ENCODE data around the gene BIRC7. TPM values are rescaled to one million over a fixed set of nuclear protein-coding genes. Genes with fewer than 3 reads are reported as not detected.
A peak's percentile ranks its signal among the peaks of the same experiment; 100 is the strongest.

Gene BIRC7
- total and polyA plus RNA-seq, 2 of the 4 experiments (the other 2 are of a cell fraction), result not detected

DNA sequence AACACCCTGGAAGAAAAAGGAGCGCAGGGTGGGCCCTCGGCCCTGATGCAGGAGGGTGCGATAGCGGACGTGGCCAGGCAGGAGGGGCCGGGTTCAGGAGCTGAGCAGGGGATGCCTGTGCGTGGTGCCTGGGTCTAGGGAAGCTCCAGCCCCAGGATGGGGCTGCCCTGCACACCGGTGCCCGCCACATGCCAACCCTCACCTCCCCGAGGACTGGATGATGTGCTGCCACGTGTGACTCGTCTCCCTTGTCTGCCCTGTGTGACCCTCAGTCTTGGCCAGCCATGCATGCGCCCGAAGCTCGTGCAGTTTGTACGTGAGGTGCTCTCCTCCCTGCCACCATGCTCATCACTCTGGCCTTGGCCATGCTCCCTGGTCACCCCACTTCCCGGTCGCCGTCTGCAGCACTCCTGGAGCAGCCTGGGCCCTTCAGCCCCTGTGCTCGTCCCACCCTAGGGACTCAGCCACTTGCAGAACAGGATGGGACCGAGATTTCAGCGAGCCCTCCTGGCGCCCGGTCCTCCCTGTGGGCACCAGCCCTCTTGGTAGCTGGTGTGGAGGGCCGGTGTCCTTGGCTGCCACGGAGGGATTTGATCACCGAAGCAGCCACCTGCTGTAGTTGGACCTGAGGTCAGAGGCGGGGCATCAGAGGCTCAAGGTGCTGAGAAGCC is 53.0 kb downstream of the BIRC7 start:
- CTCF ChIA-PET, result no interaction called here
- no peak overlapping the region for H3K9ac ChIP-seq (ENCODE audit: low read depth, low read length)
- no peaks in the 10 kb centered on the region for H3K4me1 ChIP-seq (ENCODE audit: control insufficient read depth, insufficient read depth, low read length)
- H4K20me1 ChIP-seq (ENCODE audit: insufficient read depth, low read length), result peaks cover 59% of the 10 kb centered on the region
- no peak overlapping the region for H4K91ac ChIP-seq (ENCODE audit: insufficient read depth, low read depth, low read length)
- no peak overlapping the region for H3K23ac ChIP-seq (ENCODE audit: low read depth, low read length)
- intact Hi-C loops (cut with micrococcal nuclease), result no loop called here
- H2BK5ac ChIP-seq (ENCODE audit: low read depth, low read length, poor library complexity, severe bottlenecking), result no peak overlapping the region
- H3K9me1 ChIP-seq (ENCODE audit: insufficient read depth, low read length), result no peaks in the 10 kb centered on the region
- no peak overlapping the region for H3K56ac ChIP-seq (ENCODE audit: extremely low read depth, insufficient read depth, low read length)
- H2AK9ac ChIP-seq (replicated peaks; ENCODE audit: low read depth, low read length, poor library complexity), result peak overlapping the region; percentile 50
- H3K4ac ChIP-seq (ENCODE audit: low read depth, low read length), result no peak overlapping the region
- no peaks in the 10 kb centered on the region for H3K27me3 ChIP-seq (ENCODE audit: control insufficient read depth, insufficient read depth, low read length)
- H3K9me3 ChIP-seq (ENCODE audit: control insufficient read depth, insufficient read depth, low read length), result no peaks in the 10 kb centered on the region
- POLR2A ChIA-PET (ENCODE audit: unreplicated experiment), result no interaction called here
- WGBS, 2 experiments (ENCODE audit: extremely low coverage in 2 of 2, insufficient read length in 1 of 2), result 97% methylated on average over 17 of the region's 28 CpGs; no CpG with 5 or more reads in 1 of the 2 experiments
- ATAC-seq (ENCODE audit: low read depth) (no peak), DNase-seq (no peak)
- H4K5ac ChIP-seq (ENCODE audit: low read depth, low read length), result no peak overlapping the region
- no peak overlapping the region for H3K4me3 ChIP-seq (ENCODE audit: insufficient read depth, low read depth, low read length)
- peaks cover 0 to 17% of the 10 kb centered on the region in 2 experiments; a peak in 1 of 4 replicates for H3K79me1 ChIP-seq (ENCODE audit: low read depth in 1 of 2, low read length in 2 of 2)
- H3K14ac ChIP-seq (replicated peaks; ENCODE audit: low read depth, low read length), result no peak overlapping the region
- no peak overlapping the region for H3K4me2 ChIP-seq (ENCODE audit: low read depth, low read length)
- dilution Hi-C loops (cut with HindIII; ENCODE audit: low sequenced_read_pairs, unreplicated experiment), result no loop called here
- H2BK20ac ChIP-seq (ENCODE audit: low read depth, low read length), result no peak overlapping the region
- H2BK15ac ChIP-seq (ENCODE audit: low read depth, low read length), result no peak overlapping the region
- TF ChIP-seq, protein P1, sequence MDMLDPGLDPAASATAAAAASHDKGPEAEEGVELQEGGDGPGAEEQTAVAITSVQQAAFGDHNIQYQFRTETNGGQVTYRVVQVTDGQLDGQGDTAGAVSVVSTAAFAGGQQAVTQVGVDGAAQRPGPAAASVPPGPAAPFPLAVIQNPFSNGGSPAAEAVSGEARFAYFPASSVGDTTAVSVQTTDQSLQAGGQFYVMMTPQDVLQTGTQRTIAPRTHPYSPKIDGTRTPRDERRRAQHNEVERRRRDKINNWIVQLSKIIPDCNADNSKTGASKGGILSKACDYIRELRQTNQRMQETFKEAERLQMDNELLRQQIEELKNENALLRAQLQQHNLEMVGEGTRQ (IDR thresholded peaks at IDR 0.05; ENCODE audit: low read depth, low read length), result no peak
- TF ChIP-seq SMC3 (IDR thresholded peaks at IDR 0.05; ENCODE audit: low read depth, low read length) (no peak), MAZ (IDR thresholded peaks at IDR 0.05; ENCODE audit: borderline replicate concordance, low read depth, low read length) (no peak), NFE2L2 (IDR thresholded peaks at IDR 0.05; ENCODE audit: low read depth, low read length) (no peak), BHLHE40 (IDR thresholded peaks at IDR 0.05; ENCODE audit: low read depth, low read length) (no peak), CHD1 (IDR thresholded peaks at IDR 0.05; ENCODE audit: low read depth, low read length) (no peak), POLR2A (IDR thresholded peaks at IDR 0.05; ENCODE audit: low read depth, low read length) (no peak), MXI1 (IDR thresholded peaks at IDR 0.05; ENCODE audit: borderline replicate concordance, low read depth, low read length) (no peak), FOS (IDR thresholded peaks at IDR 0.05; ENCODE audit: low read depth, low read length) (no peak), MAFK (IDR thresholded peaks at IDR 0.05; ENCODE audit: low read depth, low read length) (no peak), CEBPB (IDR thresholded peaks at IDR 0.05; ENCODE audit: low read depth, low read length) (no peak), RCOR1 (IDR thresholded peaks at IDR 0.05; ENCODE audit: insufficient replicate concordance, low read length) (no peak), RFX5 (IDR thresholded peaks at IDR 0.05; ENCODE audit: low read depth, low read length) (no peak), RAD21 (IDR thresholded peaks at IDR 0.05; ENCODE audit: low read length) (no peak)
- TF ChIP-seq, protein P2, sequence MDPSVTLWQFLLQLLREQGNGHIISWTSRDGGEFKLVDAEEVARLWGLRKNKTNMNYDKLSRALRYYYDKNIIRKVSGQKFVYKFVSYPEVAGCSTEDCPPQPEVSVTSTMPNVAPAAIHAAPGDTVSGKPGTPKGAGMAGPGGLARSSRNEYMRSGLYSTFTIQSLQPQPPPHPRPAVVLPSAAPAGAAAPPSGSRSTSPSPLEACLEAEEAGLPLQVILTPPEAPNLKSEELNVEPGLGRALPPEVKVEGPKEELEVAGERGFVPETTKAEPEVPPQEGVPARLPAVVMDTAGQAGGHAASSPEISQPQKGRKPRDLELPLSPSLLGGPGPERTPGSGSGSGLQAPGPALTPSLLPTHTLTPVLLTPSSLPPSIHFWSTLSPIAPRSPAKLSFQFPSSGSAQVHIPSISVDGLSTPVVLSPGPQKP (IDR thresholded peaks at IDR 0.05; ENCODE audit: borderline replicate concordance, low read depth, low read length), result no peak
- TF ChIP-seq, protein P3, sequence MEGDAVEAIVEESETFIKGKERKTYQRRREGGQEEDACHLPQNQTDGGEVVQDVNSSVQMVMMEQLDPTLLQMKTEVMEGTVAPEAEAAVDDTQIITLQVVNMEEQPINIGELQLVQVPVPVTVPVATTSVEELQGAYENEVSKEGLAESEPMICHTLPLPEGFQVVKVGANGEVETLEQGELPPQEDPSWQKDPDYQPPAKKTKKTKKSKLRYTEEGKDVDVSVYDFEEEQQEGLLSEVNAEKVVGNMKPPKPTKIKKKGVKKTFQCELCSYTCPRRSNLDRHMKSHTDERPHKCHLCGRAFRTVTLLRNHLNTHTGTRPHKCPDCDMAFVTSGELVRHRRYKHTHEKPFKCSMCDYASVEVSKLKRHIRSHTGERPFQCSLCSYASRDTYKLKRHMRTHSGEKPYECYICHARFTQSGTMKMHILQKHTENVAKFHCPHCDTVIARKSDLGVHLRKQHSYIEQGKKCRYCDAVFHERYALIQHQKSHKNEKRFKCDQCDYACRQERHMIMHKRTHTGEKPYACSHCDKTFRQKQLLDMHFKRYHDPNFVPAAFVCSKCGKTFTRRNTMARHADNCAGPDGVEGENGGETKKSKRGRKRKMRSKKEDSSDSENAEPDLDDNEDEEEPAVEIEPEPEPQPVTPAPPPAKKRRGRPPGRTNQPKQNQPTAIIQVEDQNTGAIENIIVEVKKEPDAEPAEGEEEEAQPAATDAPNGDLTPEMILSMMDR (conservative IDR thresholded peaks at IDR 0.05; ENCODE audit: low read depth, low read length), result no peak
- H3K18ac ChIP-seq (ENCODE audit: low read depth, low read length), result no peak overlapping the region
- no peak overlapping the region for H2AK5ac ChIP-seq (ENCODE audit: low read depth, low read length)
- TSS peak; percentile 67 for BruUV-seq (replicated peaks)
- in situ Hi-C loops (cut with MboI; ENCODE audit: low sequenced_read_pairs), result no loop called here
- no peak overlapping the region for H3K27ac ChIP-seq (ENCODE audit: insufficient read depth, low read length)
- peak overlapping the region; percentile 41 for H2AFZ ChIP-seq (replicated peaks; ENCODE audit: low read length, poor library complexity)
- H2BK120ac ChIP-seq (ENCODE audit: low read depth, low read length), result no peak overlapping the region
- peaks cover 51% of the 10 kb centered on the region for H3K36me3 ChIP-seq (ENCODE audit: control insufficient read depth, insufficient read depth, low read length)
- H4K8ac ChIP-seq (ENCODE audit: low read depth in 2 of 2, low read length in 2 of 2), result no peak overlapping the region

All from IMR-90 (cell line).